Measurements from ENCODE around the gene CMC1.

The CMC1 gene

GRCh38 chr3:28300345-28300962 lies 59.0 kb downstream of the CMC1 start:
- DNase-seq (ENCODE audit: low spot score): no peak

- DNase-seq (ENCODE audit: low spot score): no peak
Observed at GRCh38 chr3:28301688-28302087, 60.3 kb downstream of the CMC1 start.

GRCh38 chr3:28308196-28308595 lies 66.8 kb downstream of the CMC1 start:
- DNase-seq (ENCODE audit: low spot score): no peak

- DNase-seq (ENCODE audit: low spot score): no peak
Observed at GRCh38 chr3:28315711-28316110, 74.3 kb downstream of the CMC1 start.

GRCh38 chr3:28316226-28316625 lies 74.8 kb downstream of the CMC1 start:
- no peak for DNase-seq (ENCODE audit: low spot score)

GRCh38 chr3:28317438-28318022 lies 76.1 kb downstream of the CMC1 start:
- peak; percentile 64 for DNase-seq (ENCODE audit: low spot score)

- no peak for DNase-seq (ENCODE audit: low spot score)
Observed at GRCh38 chr3:28320981-28321380, 79.6 kb downstream of the CMC1 start.

- peak; percentile 9 for DNase-seq (ENCODE audit: low spot score)
Observed at GRCh38 chr3:28322464-28322863, 81.0 kb downstream of the CMC1 start.

- DNase-seq (ENCODE audit: low spot score): no peak
Observed at GRCh38 chr3:28326458-28326926, 85.1 kb downstream of the CMC1 start.

GRCh38 chr3:28328188-28329151 lies 87.1 kb downstream of the CMC1 start:
- DNase-seq (ENCODE audit: low spot score): no peak

- DNase-seq (ENCODE audit: low spot score): no peak
Observed at GRCh38 chr3:28334552-28334951, 93.1 kb downstream of the CMC1 start.

GRCh38 chr3:28335246-28335645 lies 93.8 kb downstream of the CMC1 start:
- no peak for DNase-seq (ENCODE audit: low spot score)

GRCh38 chr3:28337230-28337629 lies 95.8 kb downstream of the CMC1 start:
- DNase-seq (ENCODE audit: low spot score): no peak

GRCh38 chr3:28343144-28343543 lies 101.7 kb downstream of the CMC1 start:
- no peak for DNase-seq (ENCODE audit: low spot score)

GRCh38 chr3:28345690-28346089 lies 104.3 kb downstream of the CMC1 start:
- no peak for DNase-seq (ENCODE audit: low spot score)

GRCh38 chr3:28347374-28348264 lies 106.2 kb downstream of the CMC1 start:
- DNase-seq (ENCODE audit: low spot score): peak; percentile 21

- peak; percentile 90 for DNase-seq (ENCODE audit: low spot score)
Observed at GRCh38 chr3:28348265-28348628, 106.8 kb downstream of the CMC1 start.

- peak; percentile 93 for DNase-seq (ENCODE audit: low spot score)
Observed at GRCh38 chr3:28348629-28349468, 107.4 kb downstream of the CMC1 start, which contains the start of the genes AZI2 and ZCWPW2. Gene AZI2, minus strand, starts transcription at chr3:28348824. Its CDS starts 8,207 bp downstream, at chr3:28340617. Gene ZCWPW2, plus strand, starts transcription at chr3:28348721. Its CDS starts 64,348 bp downstream, at chr3:28413069.

GRCh38 chr3:28349469-28350000 lies 108.1 kb downstream of the CMC1 start:
- no peak for DNase-seq (ENCODE audit: low spot score)
